LNCaP clone FGC (cell line): Measurements from ENCODE around the gene CYBB.

Experiments used
- DNase-seq: peaks from one replicate; pipeline ENCODE4 v3.0.0-alpha.2; 2011; ENCODE audit warnings: low read depth
- H3K4me3 ChIP-seq: 2 replicates; pipeline ENCODE4 v1.5.1; 2011; ENCODE audit warnings: mild to moderate bottlenecking, low read depth, low read length, control low read depth
- CTCF ChIP-seq: IDR thresholded peaks from 2 replicates; pipeline ENCODE4 v1.5.1; 2012; ENCODE audit warnings: mild to moderate bottlenecking; ENCODE audit not compliant: control insufficient read depth, insufficient read depth; ENCODE audit errors: extremely low read depth

The CYBB gene

DNA sequence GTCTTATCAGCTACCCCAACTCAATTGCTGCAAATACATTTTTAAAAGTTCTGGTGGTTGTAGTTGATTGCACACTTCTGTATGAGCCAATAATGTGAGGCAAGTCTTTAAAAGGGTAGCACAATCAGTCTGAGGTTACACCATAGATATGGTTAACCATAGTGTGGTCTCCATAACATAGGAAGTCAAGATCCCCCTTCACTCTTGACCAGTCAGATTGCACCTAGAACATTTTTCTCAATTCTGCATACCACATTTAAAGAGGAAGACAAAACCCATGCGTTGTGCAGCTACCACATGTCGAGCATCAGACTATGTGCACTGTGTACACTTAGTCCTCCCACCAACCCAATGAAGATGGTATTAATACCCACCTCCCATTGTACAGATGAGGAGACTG, 26.5 kb upstream of the CYBB start:
- no peak for TF ChIP-seq CTCF
- no peak for DNase-seq
- no peak overlapping the region for H3K4me3 ChIP-seq

- no peak overlapping the region for H3K4me3 ChIP-seq
- DNase-seq = no peak
- TF ChIP-seq CTCF = no peak
Observed at GRCh38 chrX:37754516-37754915, 25.3 kb upstream of the CYBB start.

- no peak for DNase-seq
- no peak for TF ChIP-seq CTCF
- H3K4me3 ChIP-seq = no peak overlapping the region
Observed at GRCh38 chrX:37755025-37755424, 24.8 kb upstream of the CYBB start.

DNA sequence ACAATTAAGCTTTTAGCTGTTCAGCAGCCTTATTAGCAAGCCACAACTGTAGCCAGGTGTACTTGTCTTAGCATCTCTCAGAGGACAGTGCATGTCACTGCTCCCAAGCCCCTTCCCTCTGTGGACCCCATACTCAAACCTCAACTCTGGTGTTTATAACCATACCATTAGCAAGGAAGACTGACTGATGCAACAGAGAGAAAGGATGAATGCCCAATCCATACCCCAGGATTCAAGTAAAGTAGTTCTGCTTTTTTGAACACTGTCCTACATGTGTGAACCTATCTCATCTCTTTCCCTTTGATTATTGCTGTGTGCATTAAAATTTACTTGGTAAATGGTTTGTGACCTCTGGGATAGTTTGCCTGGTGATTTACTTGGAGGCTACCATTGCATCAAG, 22.8 kb upstream of the CYBB start:
- no peak for TF ChIP-seq CTCF
- H3K4me3 ChIP-seq = no peak overlapping the region
- DNase-seq = no peak

GRCh38 chrX:37759351-37759750, 20.5 kb upstream of the CYBB start:
- no peak overlapping the region for H3K4me3 ChIP-seq
- no peak for DNase-seq
- no peak for TF ChIP-seq CTCF

- H3K4me3 ChIP-seq = no peak overlapping the region
- no peak for TF ChIP-seq CTCF
- DNase-seq = no peak
Observed at GRCh38 chrX:37759878-37760418, 19.9 kb upstream of the CYBB start.

GRCh38 chrX:37763400-37763799, 16.5 kb upstream of the CYBB start:
- TF ChIP-seq CTCF = no peak
- no peak for DNase-seq
- no peak overlapping the region for H3K4me3 ChIP-seq
